Neural cell (in vitro differentiated cells): ENCODE measurements around the gene SLC6A8.

Experiments
- CTCF ChIP-seq: fragments of 450-650 bp; IDR thresholded peaks from 2 replicates; pipeline ENCODE4 v1.5.1; 2014; ENCODE audit warnings: antibody characterized with exemption, mild to moderate bottlenecking, moderate library complexity; ENCODE audit not compliant: poor library complexity, severe bottlenecking
- EZH2 ChIP-seq: fragments of 200-600, 300-800 bp; shearing (Covaris generic), sonication (generic); IDR thresholded peaks from 2 replicates; pipeline ENCODE4 v1.6.1; 2014; ENCODE audit warnings: antibody characterized with exemption, low read length, borderline replicate concordance, mild to moderate bottlenecking; ENCODE audit not compliant: insufficient read depth, poor library complexity, severe bottlenecking

- peak; percentile 50 for TF ChIP-seq CTCF
- TF ChIP-seq EZH2: no peak
Measured at GRCh38 chrX:153723351-153724251, 35.9 kb downstream of the SLC6A8 start.
